ENCODE data around the gene ZNF727.

GRCh38 chr7:64035388-64035787 lies 9.8 kb upstream of the ZNF727 start:
- no peak for TF ChIP-seq REST (IDR thresholded peaks at IDR 0.05; ENCODE audit: insufficient read depth in 1 of 2, low read depth in 2 of 2, low read length in 2 of 2)
- TF ChIP-seq SIN3A (IDR thresholded peaks at IDR 0.05; ENCODE audit: borderline replicate concordance, insufficient read depth, low read length), result no peak
